Loucy (cell line): ENCODE measurements around the gene TRPM1.

Experiments used
- CTCF ChIP-seq: fragments of 200-600 bp; sonication (generic); conservative IDR thresholded peaks from 2 replicates; pipeline ENCODE4 v1.5.1; 2014; ENCODE audit warnings: mild to moderate bottlenecking, antibody characterized with exemption, low read length
- EZH2phosphoT487 ChIP-seq: fragments of 200-600 bp; IDR thresholded peaks from 2 replicates; pipeline ENCODE4 v1.6.1; 2018; ENCODE audit warnings: antibody characterized with exemption, mild to moderate bottlenecking, moderate library complexity, borderline replicate concordance

GRCh38 chr15:30979457-30979856, 122.1 kb downstream of the TRPM1 start:
- TF ChIP-seq CTCF (no peak), EZH2phosphoT487 (no peak)
